GM23338 (cell line): Measurements from ENCODE around the gene RPP21. TPM values are rescaled to one million over a fixed set of nuclear protein-coding genes. Genes with fewer than 3 reads are reported as not detected.

Experiments used
- ATAC-seq: fragments of 200-7000 bp; cut with Tn5 transposase; 3 replicates; pipeline ENCODE4 v1.9.1; 2020
- DNase-seq: peaks from one replicate; pipeline ENCODE4 v3.0.0-alpha.2; 2015; ENCODE audit warnings: low spot score
- H2AFZ ChIP-seq: fragments of 200-600 bp; sonication (generic); 2 replicates; pipeline ENCODE4 v1.8.0; 2016; ENCODE audit warnings: antibody characterized with exemption, mild to moderate bottlenecking, moderate library complexity
- H3F3A ChIP-seq: fragments of 200-600 bp; sonication (generic); replicated peaks from 2 replicates; pipeline ENCODE4 v1.8.0; 2017; ENCODE audit warnings: antibody characterized with exemption, mixed run types, low read depth
- H3K27ac ChIP-seq: fragments of 200-600 bp; sonication (generic); 2 replicates; pipeline ENCODE4 v1.6.1; 2016; ENCODE audit warnings: low read depth
- H3K27me3 ChIP-seq: fragments of 200-600 bp; sonication (generic); 2 replicates; pipeline ENCODE4 v1.8.0; 2016; ENCODE audit warnings: mild to moderate bottlenecking, mixed run types, moderate library complexity; ENCODE audit not compliant: insufficient read depth
- H3K36me3 ChIP-seq: fragments of 200-600 bp; sonication (generic); 2 replicates; pipeline ENCODE4 v1.8.0; 2016; ENCODE audit warnings: mild to moderate bottlenecking; ENCODE audit not compliant: insufficient read depth
- H3K4me1 ChIP-seq: fragments of 200-600 bp; sonication (generic); 2 replicates; pipeline ENCODE4 v1.8.0; 2016; ENCODE audit warnings: mild to moderate bottlenecking, moderate library complexity; ENCODE audit not compliant: insufficient read depth
- H3K4me2 ChIP-seq: fragments of 200-600 bp; sonication (generic); 2 replicates; pipeline ENCODE4 v1.7.1; 2017; ENCODE audit warnings: mixed run types
- H3K4me3 ChIP-seq: fragments of 200-600 bp; sonication (generic); 2 replicates; pipeline ENCODE4 v1.6.1; 2016; ENCODE audit warnings: mixed run types
- H3K79me2 ChIP-seq: fragments of 200-600 bp; sonication (generic); replicated peaks from 2 replicates; pipeline ENCODE4 v1.8.0; 2017; ENCODE audit warnings: mild to moderate bottlenecking; ENCODE audit not compliant: insufficient read depth
- H3K9me2 ChIP-seq: fragments of 200-600 bp; sonication (generic); 2 replicates; pipeline ENCODE4 v1.8.0; 2017; ENCODE audit not compliant: insufficient read depth
- H4K20me1 ChIP-seq: fragments of 200-600 bp; sonication (generic); replicated peaks from 2 replicates; pipeline ENCODE4 v1.8.0; 2017; ENCODE audit warnings: mild to moderate bottlenecking; ENCODE audit not compliant: insufficient read depth
- H3K27ac Mint-ChIP-seq: 2 replicates; pipeline ENCODE4 v1.8.0; 2020; ENCODE audit warnings: inconsistent platforms, mild to moderate bottlenecking, moderate library complexity, mixed read lengths
- H3K27me3 Mint-ChIP-seq: 3 replicates; pipeline ENCODE4 v1.8.0; 2022; ENCODE audit warnings: low read depth, mild to moderate bottlenecking, moderate library complexity, mixed read lengths, inconsistent platforms; ENCODE audit not compliant: insufficient read depth, poor library complexity
- H3K36me3 Mint-ChIP-seq: 3 replicates; pipeline ENCODE4 v1.8.0; 2021; ENCODE audit warnings: low read depth, mild to moderate bottlenecking, inconsistent platforms, moderate library complexity, mixed read lengths
- H3K4me1 Mint-ChIP-seq: 3 replicates; pipeline ENCODE4 v1.8.0; 2020; ENCODE audit warnings: mild to moderate bottlenecking, inconsistent platforms, mixed read lengths
- H3K4me3 Mint-ChIP-seq: 3 replicates; pipeline ENCODE4 v1.8.0; 2021; ENCODE audit warnings: moderate library complexity, mild to moderate bottlenecking, inconsistent platforms, mixed read lengths
- H3K9me3 Mint-ChIP-seq: 3 replicates; pipeline ENCODE4 v1.8.0; 2020; ENCODE audit warnings: moderate library complexity, mild to moderate bottlenecking, inconsistent platforms, mixed read lengths
- CREB1 ChIP-seq: fragments of 250-450 bp; sonication (Bioruptor Pico); IDR thresholded peaks from 2 replicates; pipeline ENCODE4 v1.5.0; 2020; ENCODE audit warnings: low read depth, mild to moderate bottlenecking, moderate library complexity
- EZH2 ChIP-seq: fragments of 200-600 bp; sonication (generic); IDR thresholded peaks from one replicate; pipeline ENCODE4 v1.8.0; 2017; ENCODE audit warnings: antibody characterized with exemption, mild to moderate bottlenecking, low read depth; ENCODE audit not compliant: unreplicated experiment
- EZH2phosphoT487 ChIP-seq: fragments of 200-600 bp; sonication (generic); IDR thresholded peaks from one replicate; pipeline ENCODE4 v1.8.1; 2018; ENCODE audit warnings: antibody characterized with exemption; ENCODE audit not compliant: unreplicated experiment
- NANOG ChIP-seq: IDR thresholded peaks from 2 replicates; pipeline ENCODE4 v1.6.1; 2016; ENCODE audit warnings: antibody characterized with exemption, borderline replicate concordance
- STAT1 ChIP-seq: IDR thresholded peaks from one replicate; pipeline ENCODE4 v1.6.1; 2016; ENCODE audit warnings: antibody characterized with exemption; ENCODE audit not compliant: unreplicated experiment
- ZNF114 ChIP-seq: fragments of 250-450 bp; sonication (Bioruptor Pico); IDR thresholded peaks from 2 replicates; pipeline ENCODE4 v1.5.0; 2020; ENCODE audit warnings: mild to moderate bottlenecking, moderate library complexity
- ZNF331 ChIP-seq: fragments of 250-450 bp; sonication (Bioruptor Pico); IDR thresholded peaks from 2 replicates; pipeline ENCODE4 v1.5.0; 2020; ENCODE audit warnings: low read depth, mild to moderate bottlenecking, moderate library complexity
- polyA plus RNA-seq: library from polyadenylated mRNA; unstranded; fragments of >200 nt; fragmentation: Nextera tagmentation; extraction: Ambion mirVana; gene quantifications from 2 replicates; pipeline ENCODE4 v1.2.1, GENCODE V29; 2016
- total RNA-seq: library from RNA; depleted of rRNA; stranded (reverse); fragments of >200 nt; shearing (Covaris generic); gene quantifications from 2 replicates; pipeline ENCODE4 v1.2.3, GENCODE V29; 2014
- TF ChIP-seq, protein P1 (sequence below): IDR thresholded peaks from one replicate; pipeline ENCODE4 v1.6.1; 2018; ENCODE audit warnings: antibody characterized with exemption; ENCODE audit not compliant: unreplicated experiment
- TF ChIP-seq, protein P2 (sequence below): IDR thresholded peaks from 2 replicates; pipeline ENCODE4 v1.6.1; 2016; ENCODE audit warnings: antibody characterized with exemption

RPP21 gene
- total and polyA plus RNA-seq, 2 experiments from 2014 or later, result 63.7 to 161 TPM

DNA sequence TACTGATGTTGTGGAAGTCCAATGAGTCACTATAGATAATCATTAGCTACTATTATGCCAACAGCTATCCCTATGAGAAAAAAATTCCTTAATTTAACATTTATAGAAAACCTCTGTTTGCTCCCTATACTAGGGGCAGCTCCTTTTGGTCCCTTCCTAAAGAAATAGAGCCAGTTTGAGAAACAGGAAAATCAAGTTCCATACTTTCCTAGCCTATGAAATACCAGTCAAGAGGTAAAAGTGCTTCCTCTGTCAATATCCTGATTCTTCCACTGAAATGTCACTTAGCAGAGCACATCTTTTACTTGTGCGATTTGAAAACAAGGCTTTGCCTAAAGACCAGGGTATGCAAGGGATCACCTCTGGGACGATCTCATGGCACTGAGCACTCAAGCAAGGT, 32.7 kb upstream of the RPP21 start:
- Mint-ChIP-seq H3K27ac (no peak overlapping the region), H3K4me1 (peaks cover 27% of the 10 kb centered on the region), H3K36me3 (peaks cover 58% of the 10 kb centered on the region), H3K9me3 (no peaks in the 10 kb centered on the region), H3K27me3 (peaks cover 4% of the 10 kb centered on the region), H3K4me3 (no peak overlapping the region)
- no peak for TF ChIP-seq CREB1 (CRISPR knock-in tag)
- no peak for TF ChIP-seq ZNF331 (CRISPR knock-in tag)
- TF ChIP-seq NANOG, result no peak
- no peak for TF ChIP-seq EZH2phosphoT487
- TF ChIP-seq EZH2, result no peak
- TF ChIP-seq, protein P1, sequence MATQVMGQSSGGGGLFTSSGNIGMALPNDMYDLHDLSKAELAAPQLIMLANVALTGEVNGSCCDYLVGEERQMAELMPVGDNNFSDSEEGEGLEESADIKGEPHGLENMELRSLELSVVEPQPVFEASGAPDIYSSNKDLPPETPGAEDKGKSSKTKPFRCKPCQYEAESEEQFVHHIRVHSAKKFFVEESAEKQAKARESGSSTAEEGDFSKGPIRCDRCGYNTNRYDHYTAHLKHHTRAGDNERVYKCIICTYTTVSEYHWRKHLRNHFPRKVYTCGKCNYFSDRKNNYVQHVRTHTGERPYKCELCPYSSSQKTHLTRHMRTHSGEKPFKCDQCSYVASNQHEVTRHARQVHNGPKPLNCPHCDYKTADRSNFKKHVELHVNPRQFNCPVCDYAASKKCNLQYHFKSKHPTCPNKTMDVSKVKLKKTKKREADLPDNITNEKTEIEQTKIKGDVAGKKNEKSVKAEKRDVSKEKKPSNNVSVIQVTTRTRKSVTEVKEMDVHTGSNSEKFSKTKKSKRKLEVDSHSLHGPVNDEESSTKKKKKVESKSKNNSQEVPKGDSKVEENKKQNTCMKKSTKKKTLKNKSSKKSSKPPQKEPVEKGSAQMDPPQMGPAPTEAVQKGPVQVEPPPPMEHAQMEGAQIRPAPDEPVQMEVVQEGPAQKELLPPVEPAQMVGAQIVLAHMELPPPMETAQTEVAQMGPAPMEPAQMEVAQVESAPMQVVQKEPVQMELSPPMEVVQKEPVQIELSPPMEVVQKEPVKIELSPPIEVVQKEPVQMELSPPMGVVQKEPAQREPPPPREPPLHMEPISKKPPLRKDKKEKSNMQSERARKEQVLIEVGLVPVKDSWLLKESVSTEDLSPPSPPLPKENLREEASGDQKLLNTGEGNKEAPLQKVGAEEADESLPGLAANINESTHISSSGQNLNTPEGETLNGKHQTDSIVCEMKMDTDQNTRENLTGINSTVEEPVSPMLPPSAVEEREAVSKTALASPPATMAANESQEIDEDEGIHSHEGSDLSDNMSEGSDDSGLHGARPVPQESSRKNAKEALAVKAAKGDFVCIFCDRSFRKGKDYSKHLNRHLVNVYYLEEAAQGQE, result no peak
- DNase-seq, result no peak
- no peak overlapping the region for H2AFZ ChIP-seq
- no peaks in the 10 kb centered on the region for H3F3A ChIP-seq
- peaks cover 17% of the 10 kb centered on the region for H3K4me1 ChIP-seq
- H3K36me3 ChIP-seq, result no peaks in the 10 kb centered on the region; the same call in none of the 2 replicates
- no peak overlapping the region for H3K4me3 ChIP-seq
- ATAC-seq, result no peak
- H4K20me1 ChIP-seq, result peaks cover 78% of the 10 kb centered on the region
- no peaks in the 10 kb centered on the region for H3K9me2 ChIP-seq
- no peak overlapping the region for H3K27ac ChIP-seq
- H3K4me2 ChIP-seq, result no peak overlapping the region
- H3K27me3 ChIP-seq, result no peaks in the 10 kb centered on the region
- peaks cover 100% of the 10 kb centered on the region for H3K79me2 ChIP-seq

DNA sequence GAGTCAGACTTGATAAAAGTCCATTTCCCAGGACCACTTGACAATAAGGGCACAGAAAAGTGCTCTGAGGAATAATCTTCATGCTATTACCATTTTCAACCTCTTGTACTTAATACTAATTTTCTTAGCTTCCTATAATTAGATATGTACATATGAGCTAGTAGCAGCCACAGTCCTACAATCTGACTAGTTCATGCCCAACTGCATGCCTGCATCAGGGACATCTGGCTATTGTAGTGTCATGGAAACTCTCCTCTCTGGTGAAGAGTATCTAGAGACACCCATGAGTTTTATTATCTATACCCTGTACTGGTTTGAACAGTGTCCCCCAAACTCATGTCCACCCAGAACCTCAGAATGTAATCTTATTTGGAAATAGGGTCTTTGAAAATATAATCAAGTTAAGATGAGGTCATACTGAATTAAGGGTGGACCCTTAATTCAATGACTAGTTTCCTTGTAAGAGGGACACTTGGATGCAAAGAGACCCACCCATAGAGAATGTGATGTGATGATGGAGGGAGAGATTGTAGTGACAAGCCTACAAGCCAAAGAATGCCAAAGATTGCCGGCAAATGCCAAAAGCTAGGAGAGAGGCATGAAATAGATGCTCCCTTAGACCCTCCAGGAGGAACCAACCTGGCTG, 32.2 kb upstream of the RPP21 start:
- H3K79me2 ChIP-seq, result peaks cover 100% of the 10 kb centered on the region
- H3K4me1 Mint-ChIP-seq, result peaks cover 32% of the 10 kb centered on the region

More for the DNA sequence above, 32.2 kb upstream of the RPP21 start:
- H3K9me2 ChIP-seq, result no peaks in the 10 kb centered on the region
- no peak for TF ChIP-seq ZNF331 (CRISPR knock-in tag)
- TF ChIP-seq STAT1, result no peak
- TF ChIP-seq ZNF114 (CRISPR knock-in tag), result no peak
- no peak for TF ChIP-seq NANOG
- TF ChIP-seq, protein P2, sequence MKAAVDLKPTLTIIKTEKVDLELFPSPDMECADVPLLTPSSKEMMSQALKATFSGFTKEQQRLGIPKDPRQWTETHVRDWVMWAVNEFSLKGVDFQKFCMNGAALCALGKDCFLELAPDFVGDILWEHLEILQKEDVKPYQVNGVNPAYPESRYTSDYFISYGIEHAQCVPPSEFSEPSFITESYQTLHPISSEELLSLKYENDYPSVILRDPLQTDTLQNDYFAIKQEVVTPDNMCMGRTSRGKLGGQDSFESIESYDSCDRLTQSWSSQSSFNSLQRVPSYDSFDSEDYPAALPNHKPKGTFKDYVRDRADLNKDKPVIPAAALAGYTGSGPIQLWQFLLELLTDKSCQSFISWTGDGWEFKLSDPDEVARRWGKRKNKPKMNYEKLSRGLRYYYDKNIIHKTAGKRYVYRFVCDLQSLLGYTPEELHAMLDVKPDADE, result no peak
- no peaks in the 10 kb centered on the region for H3K27me3 ChIP-seq
- Mint-ChIP-seq H3K36me3 (peaks cover 53% of the 10 kb centered on the region), H3K4me3 (no peak overlapping the region), H3K9me3 (no peaks in the 10 kb centered on the region), H3K27ac (no peak overlapping the region), H3K27me3 (peaks cover 6% of the 10 kb centered on the region)
- no peak overlapping the region for H3K27ac ChIP-seq
- no peak overlapping the region for H3K4me2 ChIP-seq
- peaks cover 20% of the 10 kb centered on the region for H3K4me1 ChIP-seq
- DNase-seq (no peak), ATAC-seq (no peak)
- H3K4me3 ChIP-seq, result no peak overlapping the region
- H3K36me3 ChIP-seq, result no peaks in the 10 kb centered on the region; the same call in none of the 2 replicates
- H2AFZ ChIP-seq, result no peak overlapping the region
- H4K20me1 ChIP-seq, result peaks cover 76% of the 10 kb centered on the region
- H3F3A ChIP-seq, result no peaks in the 10 kb centered on the region
